Stimulated activated CD4-positive, alpha-beta T cell treated with anti-CD3 and anti-CD28 coated beads, Interleukin-4, amount 100 ng/mL, for 1 hour (primary cell): ENCODE data around the gene OPALIN.

ENCODE experiments used
- DNase-seq: peaks from one replicate; pipeline ENCODE4 v3.0.0-alpha.2; 2020

Gene OPALIN

GRCh38 chr10:96371356-96371755, 12.6 kb upstream of the OPALIN start:
- DNase-seq, result no peak

- peak; percentile 42 for DNase-seq
Measured at GRCh38 chr10:96370584-96371157, 11.9 kb upstream of the OPALIN start.

- DNase-seq, result no peak
Measured at GRCh38 chr10:96369890-96370583, 11.2 kb upstream of the OPALIN start.

GRCh38 chr10:96368971-96369370, 10.2 kb upstream of the OPALIN start:
- DNase-seq, result no peak

- DNase-seq, result no peak
Measured at GRCh38 chr10:96367470-96367869, 8.7 kb upstream of the OPALIN start.

GRCh38 chr10:96366508-96366907, 7.7 kb upstream of the OPALIN start:
- DNase-seq, result no peak

- DNase-seq, result no peak
Measured at GRCh38 chr10:96365571-96365970, 6.8 kb upstream of the OPALIN start.

- DNase-seq, result no peak
Measured at GRCh38 chr10:96360766-96361165, 2.0 kb upstream of the OPALIN start.

- DNase-seq, result no peak
Measured at GRCh38 chr10:96360331-96360730, 1.5 kb upstream of the OPALIN start.

- DNase-seq, result no peak
Measured at GRCh38 chr10:96359616-96360015, 814 bp upstream of the OPALIN start.

- DNase-seq, result no peak
Measured at GRCh38 chr10:96357038-96357620, 1.7 kb downstream of the OPALIN start.

GRCh38 chr10:96352582-96352981, 6.2 kb downstream of the OPALIN start:
- no peak for DNase-seq

GRCh38 chr10:96352027-96352426, 6.8 kb downstream of the OPALIN start:
- DNase-seq, result no peak

GRCh38 chr10:96346295-96346694, 12.5 kb downstream of the OPALIN start:
- DNase-seq, result no peak

GRCh38 chr10:96345222-96345621, 13.6 kb downstream of the OPALIN start:
- no peak for DNase-seq

- DNase-seq, result no peak
Measured at GRCh38 chr10:96344178-96344577, 14.6 kb downstream of the OPALIN start.

- DNase-seq, result no peak
Measured at GRCh38 chr10:96342402-96342801, 16.4 kb downstream of the OPALIN start.

GRCh38 chr10:96341219-96342182, 17.3 kb downstream of the OPALIN start:
- DNase-seq, result no peak

GRCh38 chr10:96339956-96340904, 18.6 kb downstream of the OPALIN start:
- peak; percentile 52 for DNase-seq

- no peak for DNase-seq
Measured at GRCh38 chr10:96339383-96339782, 19.4 kb downstream of the OPALIN start.

- DNase-seq, result no peak
Measured at GRCh38 chr10:96338279-96338925, 20.4 kb downstream of the OPALIN start.

GRCh38 chr10:96337106-96337505, 21.7 kb downstream of the OPALIN start:
- DNase-seq, result no peak
